Right lung (tissue), 10 donors: ENCODE results near the gene GPRIN2. TPM values are rescaled to one million over a fixed set of nuclear protein-coding genes. Genes with fewer than 3 reads are reported as not detected.
A peak's percentile ranks its signal among the peaks of the same experiment; 100 is the strongest.
"Not testable (repeated sequence)": the region's sequence is repeated elsewhere in the genome, so short reads cannot be mapped to it uniquely, and the experiment has no call there.

ENCODE experiments used
- DNase-seq, 2 donors: peaks; one replicate each; pipeline ENCODE4 v3.0.0-alpha.2; 2013
- long read RNA-seq, 8 donors: transcript quantifications; one replicate each; lab custom pipeline, GENCODE V29; 2026
- polyA plus RNA-seq, 5 donors: library from polyadenylated mRNA; unstranded; fragments of 120-200 nt; gene quantifications; one replicate each; pipeline versions ENCODE4 v1.2.1 to v1.2.3, GENCODE V29; 2013; ENCODE audit warnings: inconsistent platforms in 1 of 5, low replicate concordance in 1 of 5; ENCODE audit not compliant: insufficient read length in 5 of 5, insufficient read depth in 1 of 5

Gene GPRIN2
- polyA plus RNA-seq, result 10 to 100 TPM in 3 of 5 donors, 1 to 10 TPM in 2; 5.8 to 19.7 (median 12.7) TPM
- long read RNA-seq, donor 1, transcript GPRIN2-201 (1 exons, 1,696 nt), result major isoform, 6 of 8 reads
- long read RNA-seq, donor 1, partial matches to known transcripts, result 0 of 8 reads
- long read RNA-seq, donor 1, other reads (novel, unspliced or antisense), result 0 of 8 reads
- long read RNA-seq, donor 2, partial matches to known transcripts, result 0 of 3 reads
- long read RNA-seq, donor 2, other reads (novel, unspliced or antisense), result 0 of 3 reads
- long read RNA-seq, donor 3, partial matches to known transcripts, result 0 of 5 reads
- long read RNA-seq, donor 3, other reads (novel, unspliced or antisense), result 0 of 5 reads
- long read RNA-seq, donor 4, partial matches to known transcripts, result 0 of 5 reads
- long read RNA-seq, donor 4, other reads (novel, unspliced or antisense), result 0 of 5 reads
- long read RNA-seq, donor 5, partial matches to known transcripts, result 0 of 4 reads
- long read RNA-seq, donor 5, other reads (novel, unspliced or antisense), result 0 of 4 reads
- long read RNA-seq, donor 6, partial matches to known transcripts, result 0 of 5 reads
- long read RNA-seq, donor 6, other reads (novel, unspliced or antisense), result 0 of 5 reads
- long read RNA-seq, donor 7, transcript GPRIN2-201 (1 exons, 1,696 nt), result major isoform, 6 of 8 reads
- long read RNA-seq, donor 7, partial matches to known transcripts, result 0 of 8 reads
- long read RNA-seq, donor 7, other reads (novel, unspliced or antisense), result 0 of 8 reads
- long read RNA-seq, donor 8, partial matches to known transcripts, result 0 of 1 reads
- long read RNA-seq, donor 8, other reads (novel, unspliced or antisense), result 0 of 1 reads

- peak in 1 of 2 donors; percentile 24 for DNase-seq
Observed at GRCh38 chr10:46556515-46557318, at the start of gene GPRIN2. Gene GPRIN2, minus strand, starts transcription at chr10:46556658. Its CDS starts 5,922 bp downstream, at chr10:46550736.

GRCh38 chr10:46600516-46600915 lies 44.1 kb upstream of the GPRIN2 start:
- not testable (repeated sequence) for DNase-seq

GRCh38 chr10:46597616-46598246 lies 41.3 kb upstream of the GPRIN2 start:
- not testable (repeated sequence) for DNase-seq

- DNase-seq, result not testable (repeated sequence)
Observed at GRCh38 chr10:46596570-46596969, 40.1 kb upstream of the GPRIN2 start.

GRCh38 chr10:46594453-46595063 lies 38.1 kb upstream of the GPRIN2 start:
- not testable (repeated sequence) for DNase-seq

GRCh38 chr10:46593307-46593706 lies 36.8 kb upstream of the GPRIN2 start:
- DNase-seq, result not testable (repeated sequence)

GRCh38 chr10:46591053-46591452 lies 34.6 kb upstream of the GPRIN2 start:
- not testable (repeated sequence) for DNase-seq

- not testable (repeated sequence) for DNase-seq
Observed at GRCh38 chr10:46589589-46589988, 33.1 kb upstream of the GPRIN2 start.

GRCh38 chr10:46588221-46588620 lies 31.8 kb upstream of the GPRIN2 start:
- not testable (repeated sequence) for DNase-seq

- not testable (repeated sequence) for DNase-seq
Observed at GRCh38 chr10:46587546-46587945, 31.1 kb upstream of the GPRIN2 start.

GRCh38 chr10:46585246-46585645 lies 28.8 kb upstream of the GPRIN2 start:
- not testable (repeated sequence) for DNase-seq

GRCh38 chr10:46584196-46584595 lies 27.7 kb upstream of the GPRIN2 start:
- not testable (repeated sequence) for DNase-seq

- not testable (repeated sequence) for DNase-seq
Observed at GRCh38 chr10:46582568-46582967, 26.1 kb upstream of the GPRIN2 start.

- DNase-seq, result not testable (repeated sequence)
Observed at GRCh38 chr10:46581997-46582396, 25.5 kb upstream of the GPRIN2 start.

GRCh38 chr10:46579378-46579777 lies 22.9 kb upstream of the GPRIN2 start:
- not testable (repeated sequence) for DNase-seq

- not testable (repeated sequence) for DNase-seq
Observed at GRCh38 chr10:46578474-46579178, 22.2 kb upstream of the GPRIN2 start, which contains the start of gene SYT15. Gene SYT15, plus strand, starts transcription at chr10:46579128. Its CDS starts 41 bp downstream, at chr10:46579169.

- DNase-seq, result not testable (repeated sequence)
Observed at GRCh38 chr10:46577624-46578473, 21.4 kb upstream of the GPRIN2 start.

GRCh38 chr10:46573884-46574283 lies 17.4 kb upstream of the GPRIN2 start:
- not testable (repeated sequence) for DNase-seq

GRCh38 chr10:46573314-46573713 lies 16.9 kb upstream of the GPRIN2 start:
- DNase-seq, result not testable (repeated sequence)
